ENCODE results near the gene EXOC3L2. TPM values are rescaled to one million over a fixed set of nuclear protein-coding genes. Genes with fewer than 3 reads are reported as not detected.

EXOC3L2 gene
- total and polyA plus RNA-seq, 2 donors (not counting 3 experiments of a cell fraction or from before 2014, with no cell fraction given) = 0.66 to 1.8 TPM

DNA sequence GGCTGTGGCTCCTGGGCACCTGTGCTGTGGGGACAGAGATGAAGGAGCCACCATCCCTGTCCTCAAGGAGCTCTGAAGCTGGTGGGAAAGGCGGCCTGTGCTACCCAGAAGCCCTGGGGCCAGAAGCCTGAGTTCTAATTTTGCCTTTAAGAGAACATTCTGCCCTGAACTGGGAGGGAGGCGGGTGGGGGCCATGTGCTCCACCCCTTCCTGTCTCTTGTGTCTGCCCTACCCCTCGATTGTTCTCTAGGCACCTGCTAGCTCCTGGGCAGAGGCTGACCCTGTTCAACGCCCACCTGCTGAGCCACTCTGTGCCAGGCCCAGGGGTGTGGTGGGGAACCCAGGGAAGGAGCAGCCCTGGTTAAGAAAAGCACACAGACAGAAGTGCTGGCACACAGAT lies 73.0 kb downstream of the EXOC3L2 start:
- BruUV-seq (replicated peaks) = no TSS peak
- intact Hi-C loops (cut with micrococcal nuclease) = no loop called here
- DNase-seq (ENCODE audit: low read depth, low spot score) = no peak
- H2AFZ ChIP-seq (ENCODE audit: low read depth, low read length) = no peak overlapping the region
- dilution Hi-C loops (cut with MboI; ENCODE audit: extremely low pct_ligation_motif_present, low sequenced_read_pairs) = no loop called here
- H3K4me2 ChIP-seq (ENCODE audit: insufficient read depth, low read length) = no peak overlapping the region
- H3K27me3 ChIP-seq (ENCODE audit: control insufficient read depth in 2 of 2, insufficient read depth in 2 of 2, low read length in 2 of 2) = no peaks in the 10 kb centered on the region
- H3K9ac ChIP-seq (replicated peaks; ENCODE audit: extremely low read depth, insufficient read depth, low read length) = no peak overlapping the region
- POLR2A ChIA-PET = no interaction called here
- H3K4me3 ChIP-seq (replicated peaks in 1 of 3; ENCODE audit: insufficient read depth in 1 of 3, low read depth in 1 of 3, low read length in 3 of 3) = no peak overlapping the region
- peaks cover 21% of the 10 kb centered on the region for H3K4me1 ChIP-seq (ENCODE audit: control insufficient read depth, extremely low read depth, insufficient read depth, low read length)
- peak; percentile 64 for FAIRE-seq
- no peaks in the 10 kb centered on the region for H3K79me2 ChIP-seq (ENCODE audit: control insufficient read depth, insufficient read depth, low read length)
- CTCF ChIA-PET = interaction anchor here (2.0 to 2.1 kb wide), 2 partner anchors 10 to 47 kb away, joined by 6 to 7 read pairs; no protein-coding TSS in a partner anchor
- no peaks in the 10 kb centered on the region for H3K36me3 ChIP-seq (ENCODE audit: control insufficient read depth in 2 of 2, extremely low read depth in 1 of 2, insufficient read depth in 2 of 2, low read length in 2 of 2)
- no peaks in the 10 kb centered on the region for H3K9me1 ChIP-seq (replicated peaks; ENCODE audit: control insufficient read depth, extremely low read depth, insufficient read depth, low read length)
- H3K27ac ChIP-seq (ENCODE audit: insufficient read depth, low read depth, low read length) = peak overlapping the region; percentile 21
- H4K20me1 ChIP-seq (replicated peaks; ENCODE audit: control insufficient read depth, extremely low read depth, insufficient read depth, low read length) = no peaks in the 10 kb centered on the region
- no peaks in the 10 kb centered on the region for H3K9me3 ChIP-seq (replicated peaks; ENCODE audit: control insufficient read depth, insufficient read depth, low read length)
- no peak for TF ChIP-seq GATA2 (IDR thresholded peaks at IDR 0.05; ENCODE audit: insufficient read depth, insufficient read length, low read depth, low read length)
- no peak for TF ChIP-seq POLR2AphosphoS5 (IDR thresholded peaks at IDR 0.05; ENCODE audit: insufficient read depth, low read depth, low read length)
- TF ChIP-seq POLR2A (IDR thresholded peaks at IDR 0.05; ENCODE audit: low read depth, low read length) = no peak
- no peak for TF ChIP-seq MYC (IDR thresholded peaks at IDR 0.05; ENCODE audit: low read depth, low read length)
- TF ChIP-seq FOS (IDR thresholded peaks at IDR 0.05; ENCODE audit: borderline replicate concordance, insufficient read depth, low read length) = no peak
- no peak for TF ChIP-seq EZH2 (IDR thresholded peaks at IDR 0.05; ENCODE audit: borderline replicate concordance, low read depth, low read length, severe bottlenecking)
- no peak for TF ChIP-seq JUN (IDR thresholded peaks at IDR 0.05; ENCODE audit: borderline replicate concordance, insufficient read depth, insufficient read length, low read depth)
- TF ChIP-seq, protein P1, sequence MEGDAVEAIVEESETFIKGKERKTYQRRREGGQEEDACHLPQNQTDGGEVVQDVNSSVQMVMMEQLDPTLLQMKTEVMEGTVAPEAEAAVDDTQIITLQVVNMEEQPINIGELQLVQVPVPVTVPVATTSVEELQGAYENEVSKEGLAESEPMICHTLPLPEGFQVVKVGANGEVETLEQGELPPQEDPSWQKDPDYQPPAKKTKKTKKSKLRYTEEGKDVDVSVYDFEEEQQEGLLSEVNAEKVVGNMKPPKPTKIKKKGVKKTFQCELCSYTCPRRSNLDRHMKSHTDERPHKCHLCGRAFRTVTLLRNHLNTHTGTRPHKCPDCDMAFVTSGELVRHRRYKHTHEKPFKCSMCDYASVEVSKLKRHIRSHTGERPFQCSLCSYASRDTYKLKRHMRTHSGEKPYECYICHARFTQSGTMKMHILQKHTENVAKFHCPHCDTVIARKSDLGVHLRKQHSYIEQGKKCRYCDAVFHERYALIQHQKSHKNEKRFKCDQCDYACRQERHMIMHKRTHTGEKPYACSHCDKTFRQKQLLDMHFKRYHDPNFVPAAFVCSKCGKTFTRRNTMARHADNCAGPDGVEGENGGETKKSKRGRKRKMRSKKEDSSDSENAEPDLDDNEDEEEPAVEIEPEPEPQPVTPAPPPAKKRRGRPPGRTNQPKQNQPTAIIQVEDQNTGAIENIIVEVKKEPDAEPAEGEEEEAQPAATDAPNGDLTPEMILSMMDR (IDR thresholded peaks at IDR 0.05; ENCODE audit: extremely low read depth in 1 of 2, insufficient read depth in 1 of 2, low read depth in 1 of 2, low read length in 2 of 2) = no peak
- TF ChIP-seq, protein P2, sequence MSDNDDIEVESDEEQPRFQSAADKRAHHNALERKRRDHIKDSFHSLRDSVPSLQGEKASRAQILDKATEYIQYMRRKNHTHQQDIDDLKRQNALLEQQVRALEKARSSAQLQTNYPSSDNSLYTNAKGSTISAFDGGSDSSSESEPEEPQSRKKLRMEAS (IDR thresholded peaks at IDR 0.05; ENCODE audit: insufficient read depth, insufficient read length) = no peak
